NOMO-1 (cell line): Measurements from ENCODE around the gene FAM81A.
"Not testable (repeated sequence)": the region's sequence is repeated elsewhere in the genome, so short reads cannot be mapped to it uniquely, and the experiment has no call there.

ENCODE experiments used
- DNase-seq, 2 experiments: peaks; one replicate each; lab custom pipeline; 2025; ENCODE audit not compliant: unreplicated experiment in 2 of 2; lab: John Stamatoyannopoulos, UW

Gene FAM81A

GRCh38 chr15:59420986-59421618, 16.9 kb upstream of the FAM81A start:
- no peak for DNase-seq

GRCh38 chr15:59424616-59425015, 13.4 kb upstream of the FAM81A start:
- DNase-seq = no peak

GRCh38 chr15:59428898-59429297, 9.1 kb upstream of the FAM81A start:
- not testable (repeated sequence) for DNase-seq

GRCh38 chr15:59432389-59432788, 5.6 kb upstream of the FAM81A start:
- DNase-seq = no peak

GRCh38 chr15:59434481-59434880, 3.5 kb upstream of the FAM81A start:
- no peak for DNase-seq

DNA sequence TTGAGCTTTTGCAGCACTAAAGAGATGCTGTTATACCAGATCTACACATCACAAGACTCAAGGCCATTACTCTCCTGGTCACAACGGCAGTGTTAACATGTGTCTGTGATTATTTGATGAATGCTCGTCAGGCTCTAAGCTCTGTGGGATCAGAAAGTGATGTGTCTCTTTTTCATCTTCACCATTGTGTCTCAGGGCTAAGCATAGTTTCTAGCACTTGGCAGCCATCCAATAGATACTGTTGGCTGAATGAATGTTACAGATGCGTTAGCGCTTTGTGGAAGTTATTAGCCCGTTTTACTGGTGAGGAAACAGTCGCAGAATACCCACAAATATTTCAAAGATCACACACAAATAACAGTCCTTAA, 1.2 kb upstream of the FAM81A start:
- DNase-seq = no peak

DNA sequence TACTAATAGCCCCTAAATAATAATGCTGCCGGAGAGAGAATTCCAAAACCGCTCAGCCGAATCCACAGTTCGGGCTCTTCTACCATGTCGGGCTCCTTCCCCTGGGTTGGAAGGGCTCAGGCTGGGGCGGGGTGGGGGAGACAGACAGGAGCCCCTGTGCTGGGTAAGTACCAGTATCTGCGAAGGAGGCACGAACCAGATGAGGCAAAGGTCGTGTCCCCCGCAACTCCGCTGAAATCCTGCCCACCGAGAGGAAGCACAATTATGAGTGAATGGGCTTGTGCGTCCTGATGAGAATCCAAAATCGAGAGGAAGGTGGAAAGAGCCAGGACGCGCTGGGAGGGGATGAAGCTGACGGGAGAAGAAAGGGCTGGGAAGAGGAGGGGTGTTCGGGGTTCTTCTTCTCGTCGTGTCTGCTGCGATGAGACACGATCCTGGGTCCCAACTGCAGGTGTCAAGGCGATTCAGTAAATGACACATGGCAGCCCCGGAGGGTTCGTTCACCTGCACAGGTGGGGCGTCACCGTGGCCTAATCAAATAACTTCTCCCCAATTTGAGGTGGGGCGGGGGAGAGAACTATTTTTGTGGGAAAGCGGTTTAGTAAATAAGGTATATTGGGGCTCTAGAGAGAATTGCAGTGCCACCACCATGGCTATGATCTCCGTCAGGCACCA, 707 bp upstream of the FAM81A start:
- no peak for DNase-seq

DNA sequence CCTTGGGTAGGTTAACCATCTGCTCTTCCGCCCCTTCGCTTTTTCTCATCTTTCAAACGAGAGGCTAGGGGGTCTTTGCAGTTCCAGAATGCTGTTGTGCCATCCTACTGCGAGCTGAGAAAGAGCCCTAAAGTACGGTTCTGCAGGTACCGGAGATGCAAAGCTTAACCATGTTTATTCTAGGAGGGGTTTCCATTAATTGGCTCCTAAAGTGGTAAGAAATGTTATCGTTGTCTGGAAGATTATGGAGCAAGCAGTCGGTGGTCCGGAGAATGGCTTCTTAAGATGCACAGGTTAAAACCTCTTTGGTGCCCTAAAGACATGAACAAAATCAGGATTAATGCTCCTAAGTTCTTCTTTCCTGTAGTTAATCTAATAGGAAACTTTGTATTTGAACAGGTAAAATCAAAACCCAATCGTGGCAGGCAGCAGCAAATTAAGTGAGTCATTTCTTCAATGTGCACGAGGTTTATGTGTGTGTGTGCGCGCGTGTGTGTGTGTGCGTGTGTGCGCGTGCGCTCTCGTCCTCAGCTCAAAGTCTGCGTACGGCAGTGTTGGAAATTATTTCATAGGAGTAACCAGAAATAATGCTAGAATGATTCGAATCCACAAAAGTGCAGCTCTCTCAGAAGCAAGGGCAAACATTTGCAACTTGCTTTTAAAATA, 772 bp downstream of the FAM81A start:
- DNase-seq = no peak

- no peak for DNase-seq
Observed at GRCh38 chr15:59439576-59439975, 1.6 kb downstream of the FAM81A start.

DNA sequence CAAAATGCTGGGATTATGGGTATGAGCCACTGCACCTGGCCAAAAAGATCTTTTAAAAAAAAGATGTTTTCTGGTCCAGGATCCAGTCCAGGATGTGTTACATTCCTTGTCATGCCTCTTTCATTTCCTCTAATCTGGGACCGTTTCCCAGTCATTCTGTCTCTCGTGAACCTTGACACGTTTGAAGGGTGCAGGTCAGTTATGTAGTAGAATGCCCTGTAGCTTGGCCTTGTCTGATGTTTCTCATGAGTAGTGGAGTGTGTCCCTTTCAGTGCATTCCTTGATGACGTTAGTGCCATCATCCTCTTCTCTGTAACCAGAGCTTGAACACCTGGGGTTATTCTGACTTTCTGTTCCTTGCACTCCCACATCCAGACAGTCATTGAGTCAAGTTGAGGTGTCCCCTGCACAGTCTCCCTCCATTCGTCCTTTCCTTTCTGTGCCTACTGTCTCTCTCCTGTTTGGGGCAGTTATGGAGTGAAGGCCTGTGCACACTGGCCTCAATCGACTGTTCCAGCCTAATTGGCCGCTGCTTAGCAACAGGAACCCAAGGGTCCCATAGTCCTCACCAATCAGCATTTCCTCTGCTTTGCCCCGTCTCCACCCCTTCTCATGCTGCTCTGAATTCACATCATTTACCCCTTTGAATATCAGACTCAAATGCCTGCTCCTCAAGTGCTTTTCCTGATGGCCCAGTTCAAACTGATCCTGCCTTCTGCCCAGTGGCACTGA, 5.5 kb downstream of the FAM81A start:
- DNase-seq = no peak

- DNase-seq = no peak
Observed at GRCh38 chr15:59444081-59444835, 6.3 kb downstream of the FAM81A start.

GRCh38 chr15:59444980-59445545, 7.1 kb downstream of the FAM81A start:
- DNase-seq = no peak

DNA sequence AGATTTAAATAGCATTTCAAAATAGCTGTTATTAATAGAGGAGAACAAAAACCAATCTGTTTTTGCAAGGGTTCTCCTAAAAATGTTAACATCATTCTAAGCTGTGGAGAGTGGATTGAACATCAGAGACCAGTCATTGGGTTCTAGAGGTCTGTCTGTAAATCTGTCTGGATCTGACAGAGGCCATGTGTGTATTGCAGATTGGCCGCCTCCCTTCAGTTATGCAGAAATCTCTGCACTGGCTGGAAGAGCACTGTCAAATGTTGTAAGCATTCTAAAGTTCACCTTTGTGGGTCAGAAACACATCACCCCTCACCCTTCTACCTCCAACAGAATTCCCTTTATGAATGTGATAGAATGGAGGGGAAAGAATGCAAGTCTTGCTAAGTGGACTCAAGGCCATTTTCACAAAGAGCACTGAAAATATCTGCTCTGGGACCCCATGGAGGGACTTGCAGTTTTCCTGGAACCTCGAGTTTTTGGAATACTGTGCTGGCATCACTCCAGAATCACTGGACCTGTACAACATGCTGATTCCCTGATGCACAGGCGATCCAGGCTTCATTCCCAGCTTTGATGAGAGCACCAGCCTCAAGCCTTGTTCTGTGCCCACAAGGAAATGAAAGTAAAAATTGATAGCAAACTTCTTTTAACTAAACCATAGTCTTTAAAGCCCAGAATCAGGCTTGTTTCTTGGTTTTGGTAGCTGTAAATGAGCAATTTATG, 8.4 kb downstream of the FAM81A start:
- no peak for DNase-seq

DNA sequence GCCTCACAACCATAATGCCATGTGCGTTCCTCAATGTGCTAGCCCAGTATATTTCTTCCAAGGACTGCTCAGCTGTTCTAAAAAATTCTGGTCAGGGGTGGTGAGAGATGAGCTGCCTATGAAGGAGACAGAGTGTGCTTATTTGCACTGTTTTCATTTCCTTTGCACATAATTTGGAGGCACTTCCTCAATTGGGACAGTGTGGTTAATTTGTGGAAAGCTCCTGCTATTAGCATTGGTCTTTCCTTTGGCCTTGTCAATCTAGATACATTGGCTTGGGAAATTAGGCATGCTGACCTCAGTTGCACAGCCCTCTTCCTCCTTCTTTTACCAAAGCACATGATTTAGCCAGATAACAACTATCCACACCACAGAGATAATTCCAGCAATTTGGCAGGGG, 9.4 kb downstream of the FAM81A start:
- peak; percentile 4 to 33 for DNase-seq

DNA sequence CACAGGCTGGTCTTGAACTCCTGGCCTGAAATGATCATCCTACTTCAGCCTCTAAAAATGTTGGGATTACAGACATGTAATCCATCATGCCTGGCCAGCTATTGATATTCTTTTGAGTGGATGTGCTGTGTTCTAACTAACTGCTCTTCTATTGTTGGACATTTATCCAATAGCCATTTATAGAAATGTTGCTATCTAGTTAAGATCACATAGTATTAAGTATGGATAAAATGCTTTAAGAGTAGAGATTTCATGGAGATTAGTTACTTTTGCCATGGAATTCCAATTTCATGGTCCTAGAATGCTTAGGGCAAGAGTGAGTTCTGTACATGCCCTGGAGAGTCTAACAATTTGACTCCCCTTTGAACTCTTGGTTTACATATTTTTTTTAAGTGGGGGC, 10.9 kb downstream of the FAM81A start:
- no peak for DNase-seq

GRCh38 chr15:59453474-59454215, 15.7 kb downstream of the FAM81A start:
- no peak for DNase-seq

DNA sequence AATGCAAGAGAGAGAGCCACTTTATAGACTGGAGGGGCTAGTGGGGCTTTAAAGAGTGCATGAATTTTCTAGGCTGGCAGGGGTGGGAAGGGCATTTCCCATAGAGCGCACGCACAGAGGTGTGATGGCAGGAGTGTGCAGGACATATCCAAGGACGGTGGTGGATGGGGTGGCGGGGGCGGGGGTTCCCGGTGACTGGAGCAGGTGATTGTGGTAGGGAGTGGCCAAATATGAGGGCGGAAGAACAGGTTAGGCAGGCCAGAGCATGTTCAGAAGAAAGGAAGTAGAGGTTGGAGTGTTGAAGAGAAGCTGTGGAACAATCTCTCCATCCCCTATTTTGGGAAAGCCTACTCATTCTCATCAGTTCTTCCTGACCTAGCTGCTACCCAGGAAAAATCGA, 18.1 kb downstream of the FAM81A start:
- no peak for DNase-seq

- DNase-seq = no peak
Observed at GRCh38 chr15:59457103-59457502, 19.1 kb downstream of the FAM81A start.

DNA sequence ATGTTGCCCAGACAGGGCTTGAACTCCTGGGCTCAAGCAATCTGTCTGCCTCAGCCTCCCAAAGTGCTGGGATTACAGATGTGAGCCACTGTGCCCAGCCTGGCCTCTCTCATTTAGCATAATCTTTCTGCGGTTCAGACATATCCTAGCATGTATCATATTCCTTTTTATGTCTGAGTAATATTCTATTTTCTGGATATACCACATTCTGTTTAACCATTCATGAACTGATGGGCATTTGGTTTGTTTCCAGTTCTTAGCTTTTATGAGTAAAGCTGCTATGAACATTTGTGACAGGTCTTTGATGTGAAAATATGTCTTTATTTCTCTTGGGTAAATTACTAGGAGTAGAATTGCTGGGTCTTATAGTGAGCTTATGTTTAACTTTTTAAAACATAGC, 23.5 kb downstream of the FAM81A start:
- DNase-seq = no peak
